Measurements from ENCODE around the gene GSTM4. TPM values are rescaled to one million over a fixed set of nuclear protein-coding genes. Genes with fewer than 3 reads are reported as not detected.

GSTM4 gene
- total and polyA plus RNA-seq, 9 of the 15 experiments (the other 6 are each of a cell fraction or from before 2014, with no cell fraction given), result 18.8 to 53.4 (median 38.8) TPM

GRCh38 chr1:109655615-109656519 lies at the start of gene GSTM4 (continued):
- TF ChIP-seq UBTF (IDR thresholded peaks at IDR 0.05; ENCODE audit: borderline replicate concordance in 1 of 2, low read depth in 2 of 2, low read length in 2 of 2) (0 out of 4 replicates have a peak, but pooled peaks have one; percentile 27 to 75), KDM2B (CRISPR knock-in tag; IDR thresholded peaks at IDR 0.05) (peak; percentile 43), ZNF282 (CRISPR knock-in tag; IDR thresholded peaks at IDR 0.05) (no peak), ZSCAN32 (CRISPR knock-in tag; IDR thresholded peaks at IDR 0.05) (no peak), MXI1 (IDR thresholded peaks at IDR 0.05; ENCODE audit: low read depth, low read length) (no peak), E2F8 (IDR thresholded peaks at IDR 0.05; ENCODE audit: low read depth, partially characterized antibody) (peak; percentile 64), ZNF79 (CRISPR knock-in tag; IDR thresholded peaks at IDR 0.05; ENCODE audit: low read depth) (no peak), JUN (IDR thresholded peaks at IDR 0.05; ENCODE audit: borderline replicate concordance, low read depth, low read length) (no peak), JUN (CRISPR knock-in tag; IDR thresholded peaks at IDR 0.05; ENCODE audit: borderline replicate concordance) (no peak)
- TF ChIP-seq, protein P1, sequence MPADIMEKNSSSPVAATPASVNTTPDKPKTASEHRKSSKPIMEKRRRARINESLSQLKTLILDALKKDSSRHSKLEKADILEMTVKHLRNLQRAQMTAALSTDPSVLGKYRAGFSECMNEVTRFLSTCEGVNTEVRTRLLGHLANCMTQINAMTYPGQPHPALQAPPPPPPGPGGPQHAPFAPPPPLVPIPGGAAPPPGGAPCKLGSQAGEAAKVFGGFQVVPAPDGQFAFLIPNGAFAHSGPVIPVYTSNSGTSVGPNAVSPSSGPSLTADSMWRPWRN (IDR thresholded peaks at IDR 0.05; ENCODE audit: low read depth), result no peak

All from K562 (cell line).